ENCODE data around the gene FARP2.
"Not testable (repeated sequence)": the region's sequence is repeated elsewhere in the genome, so short reads cannot be mapped to it uniquely, and the experiment has no call there.

The FARP2 gene

DNA sequence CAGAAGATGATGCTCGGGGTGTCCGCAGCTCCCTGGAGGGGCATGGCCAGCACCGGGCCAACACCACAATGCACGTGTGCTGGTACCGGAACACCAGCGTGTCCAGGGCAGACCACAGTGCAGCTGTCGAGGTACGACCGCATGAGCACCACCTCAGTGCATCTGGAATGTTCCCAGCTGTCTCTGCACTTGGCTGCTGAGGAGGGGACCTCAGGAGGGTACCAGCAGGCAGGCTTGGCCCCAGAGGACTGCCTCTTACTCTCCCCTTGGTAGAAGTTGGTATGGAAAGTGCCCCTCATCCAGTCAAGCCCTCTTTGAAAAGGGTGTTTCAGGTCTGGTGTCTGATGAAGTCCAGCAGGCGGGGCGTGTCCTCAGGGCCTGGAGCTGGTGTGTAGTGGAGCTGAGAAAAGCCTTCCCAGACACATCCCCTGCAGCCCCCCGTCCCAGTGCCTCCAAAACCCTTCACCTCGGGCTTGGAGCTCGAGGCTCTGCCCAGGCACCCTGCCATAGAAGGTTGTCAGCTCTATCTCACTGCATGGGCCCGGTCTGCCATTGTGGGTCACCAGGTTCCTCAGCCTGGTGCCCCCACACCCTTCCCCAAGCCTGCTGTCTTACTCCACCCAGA lies 135.6 kb downstream of the FARP2 start:
- no peak for DNase-seq

DNA sequence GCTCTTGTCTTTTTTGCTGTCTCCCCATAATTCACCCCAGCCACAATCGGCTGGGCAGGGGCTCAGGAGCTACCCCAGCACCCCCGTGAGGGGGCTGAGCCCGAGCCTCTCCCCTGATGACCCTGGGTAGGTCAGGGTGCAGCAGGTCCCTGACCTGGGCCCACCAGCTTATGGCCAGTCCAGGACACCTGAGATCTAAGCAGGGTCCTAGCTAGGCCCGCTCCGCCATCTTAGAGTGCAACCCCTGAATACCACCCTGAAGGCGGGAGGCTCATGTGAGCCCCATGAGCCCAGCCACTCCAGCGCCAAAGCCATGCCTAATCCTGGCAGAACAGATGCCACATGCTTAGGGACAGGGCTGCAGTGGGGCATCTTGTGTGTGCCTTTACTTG lies 136.1 kb downstream of the FARP2 start:
- no peak for DNase-seq

DNA sequence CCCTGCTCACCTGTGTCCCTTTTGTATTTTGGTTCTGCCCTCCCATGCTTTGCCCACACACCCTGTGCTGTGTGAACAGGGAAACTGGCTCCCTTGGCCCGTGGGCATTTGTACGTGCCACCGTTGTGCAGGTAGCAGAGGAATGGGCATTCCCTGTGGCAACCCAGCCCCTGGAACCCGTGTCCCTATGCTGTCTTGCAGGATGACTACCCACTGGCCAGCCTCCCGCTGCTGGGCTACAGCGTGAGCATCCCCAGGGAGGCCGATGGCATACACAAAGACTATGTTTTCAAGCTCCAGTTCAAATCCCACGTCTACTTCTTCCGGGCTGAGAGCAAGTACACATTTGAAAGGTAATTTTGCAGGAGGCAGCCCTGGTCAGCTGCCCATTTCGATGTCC lies 137.0 kb downstream of the FARP2 start:
- DNase-seq = no peak

DNA sequence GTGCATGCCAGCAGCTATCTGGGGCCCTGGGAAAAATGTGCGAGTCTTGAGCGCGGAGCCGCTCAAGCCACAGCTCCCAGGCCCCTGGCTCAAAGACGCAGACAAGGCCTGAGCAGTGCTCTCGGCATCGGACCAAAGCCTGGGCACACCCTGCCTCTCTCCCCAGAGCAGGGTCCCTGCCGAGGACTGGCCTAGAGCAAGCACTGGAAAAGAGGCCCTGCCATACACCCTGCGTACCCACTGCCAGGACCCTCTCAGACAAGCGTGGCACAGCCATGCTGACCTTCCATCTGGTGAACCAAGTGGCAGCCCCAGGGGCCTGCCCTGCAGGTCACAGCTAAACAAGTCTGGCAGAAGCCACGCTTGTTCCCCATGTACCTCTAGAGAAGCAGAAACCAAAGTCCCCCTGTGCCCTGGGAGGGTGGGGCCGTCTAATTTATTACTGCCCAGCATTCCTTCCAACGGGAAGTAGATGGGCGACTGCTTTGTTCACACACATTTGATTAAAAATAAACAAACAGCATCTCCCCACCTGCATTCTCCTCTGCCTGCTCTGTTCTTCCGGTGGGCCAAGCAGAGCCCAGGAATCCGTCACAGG lies 138.3 kb downstream of the FARP2 start:
- no peak for DNase-seq

DNA sequence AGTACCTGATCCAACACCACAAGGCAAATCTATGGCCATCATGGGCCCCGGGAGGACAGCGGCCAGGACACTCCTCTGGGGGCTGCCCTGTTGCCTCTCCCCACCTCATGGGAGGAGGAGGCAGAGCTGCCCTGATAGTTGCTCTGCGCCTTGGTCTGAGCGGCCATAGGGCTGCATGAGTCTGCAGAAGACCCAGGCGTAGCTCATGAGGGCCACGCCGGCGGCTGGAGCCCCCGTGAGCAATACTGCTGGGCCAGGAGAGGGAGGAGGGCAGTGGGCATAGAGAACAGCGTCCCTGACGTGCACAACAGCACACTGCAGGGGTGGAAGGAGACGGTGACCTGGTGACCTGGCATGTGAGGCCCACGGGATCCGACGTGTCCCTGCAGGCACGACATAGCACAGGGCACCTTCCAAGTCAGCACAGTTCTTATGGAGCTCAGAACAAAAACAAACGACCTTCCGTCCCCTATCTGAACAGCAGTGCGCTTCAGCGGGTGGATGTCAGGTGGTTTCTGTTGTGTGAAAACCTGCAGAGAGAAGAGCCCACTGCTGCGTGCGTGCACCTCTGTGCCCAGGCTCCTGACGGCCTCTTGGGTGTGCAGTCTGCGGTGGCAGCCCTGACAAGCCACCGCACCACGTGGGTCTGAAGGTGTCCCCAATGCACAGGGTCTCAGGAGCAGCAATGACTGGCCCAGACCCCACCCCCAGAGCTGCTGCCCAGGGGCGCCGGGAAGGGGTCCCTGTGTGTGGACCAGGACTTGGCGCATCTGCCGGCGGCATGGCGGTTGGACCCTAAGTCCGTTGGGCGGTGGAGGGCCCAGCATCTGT lies 139.3 kb downstream of the FARP2 start:
- no peak for DNase-seq

DNA sequence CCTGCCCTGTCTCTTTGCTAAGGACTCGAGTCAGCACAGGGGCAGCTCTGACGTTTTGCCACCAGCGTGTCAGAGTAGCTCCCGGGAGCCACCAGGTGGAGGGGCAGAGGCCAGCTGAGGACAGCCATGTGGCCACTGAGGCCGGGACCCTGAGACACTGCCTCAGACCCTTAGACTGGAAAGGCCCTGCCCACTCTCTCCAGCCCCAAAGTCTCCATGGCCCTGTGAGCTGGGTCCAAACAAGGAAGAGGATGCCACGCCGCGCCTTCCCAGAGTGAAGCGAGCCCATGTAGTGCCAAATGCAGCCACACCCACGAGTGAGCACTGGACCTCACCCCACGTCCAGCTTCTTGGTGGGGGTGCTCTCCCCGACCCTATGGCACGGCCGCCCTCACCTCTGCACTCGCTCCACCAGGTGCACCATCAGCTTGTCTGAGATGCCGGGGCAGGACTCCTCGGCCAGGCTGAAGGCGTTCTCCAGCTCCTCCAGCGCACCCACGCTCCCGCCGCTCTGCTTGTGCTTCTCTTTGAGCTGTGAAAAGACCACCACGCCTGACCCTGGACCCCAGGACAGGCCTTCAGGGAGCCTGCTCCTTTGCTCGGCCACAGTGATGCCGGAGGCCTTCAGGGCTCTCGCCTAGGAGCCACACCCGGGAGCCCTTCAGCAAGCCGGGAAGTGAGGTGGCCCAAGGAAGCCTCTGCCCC lies 140.1 kb downstream of the FARP2 start:
- no peak for DNase-seq

DNA sequence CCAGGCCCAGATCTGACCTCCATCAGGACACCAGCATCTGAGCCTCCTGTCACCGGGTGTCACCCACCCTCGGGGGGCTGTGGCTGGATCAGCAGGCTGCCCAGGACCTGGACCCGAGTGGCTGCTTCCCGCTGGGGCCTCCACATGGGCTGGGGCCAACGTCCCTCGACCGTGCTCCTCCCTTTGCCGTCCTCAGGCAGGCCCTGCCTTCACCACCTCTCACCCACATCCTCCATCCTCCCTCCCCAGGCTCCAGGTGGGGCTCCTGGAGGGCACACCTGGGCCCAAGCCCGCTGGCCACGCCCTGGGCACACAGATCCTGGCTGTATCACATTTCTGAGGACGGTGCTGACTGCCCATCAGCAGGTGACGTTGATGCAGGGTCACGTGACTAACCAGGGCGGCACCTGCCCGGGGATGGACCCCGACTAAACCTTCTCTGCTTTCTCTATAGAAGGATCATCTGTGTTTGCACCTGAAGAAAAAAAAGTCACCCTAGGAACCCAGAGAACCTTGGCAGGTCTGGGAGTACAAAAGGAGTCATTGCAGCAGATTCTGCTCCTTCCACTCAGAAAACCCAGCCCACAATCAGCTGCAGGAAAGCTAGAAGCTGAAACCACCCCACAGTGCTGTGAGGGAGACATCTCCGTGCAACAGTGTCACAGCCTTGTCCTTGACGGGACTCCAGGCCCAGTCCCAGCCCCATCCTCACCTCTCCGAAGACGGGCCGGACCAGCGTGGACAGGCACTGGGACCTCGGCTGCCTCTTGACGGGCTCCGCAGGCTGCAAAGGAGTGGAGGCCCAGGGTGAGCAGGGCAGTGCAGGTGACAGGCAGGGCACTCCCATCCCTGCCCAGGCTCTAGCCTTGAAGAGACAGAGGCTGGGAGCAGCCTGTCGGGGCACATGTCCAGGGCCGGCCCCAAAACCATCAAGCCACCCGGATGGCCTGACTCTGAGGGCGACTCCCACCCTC lies 141.1 kb downstream of the FARP2 start:
- no peak for DNase-seq

DNA sequence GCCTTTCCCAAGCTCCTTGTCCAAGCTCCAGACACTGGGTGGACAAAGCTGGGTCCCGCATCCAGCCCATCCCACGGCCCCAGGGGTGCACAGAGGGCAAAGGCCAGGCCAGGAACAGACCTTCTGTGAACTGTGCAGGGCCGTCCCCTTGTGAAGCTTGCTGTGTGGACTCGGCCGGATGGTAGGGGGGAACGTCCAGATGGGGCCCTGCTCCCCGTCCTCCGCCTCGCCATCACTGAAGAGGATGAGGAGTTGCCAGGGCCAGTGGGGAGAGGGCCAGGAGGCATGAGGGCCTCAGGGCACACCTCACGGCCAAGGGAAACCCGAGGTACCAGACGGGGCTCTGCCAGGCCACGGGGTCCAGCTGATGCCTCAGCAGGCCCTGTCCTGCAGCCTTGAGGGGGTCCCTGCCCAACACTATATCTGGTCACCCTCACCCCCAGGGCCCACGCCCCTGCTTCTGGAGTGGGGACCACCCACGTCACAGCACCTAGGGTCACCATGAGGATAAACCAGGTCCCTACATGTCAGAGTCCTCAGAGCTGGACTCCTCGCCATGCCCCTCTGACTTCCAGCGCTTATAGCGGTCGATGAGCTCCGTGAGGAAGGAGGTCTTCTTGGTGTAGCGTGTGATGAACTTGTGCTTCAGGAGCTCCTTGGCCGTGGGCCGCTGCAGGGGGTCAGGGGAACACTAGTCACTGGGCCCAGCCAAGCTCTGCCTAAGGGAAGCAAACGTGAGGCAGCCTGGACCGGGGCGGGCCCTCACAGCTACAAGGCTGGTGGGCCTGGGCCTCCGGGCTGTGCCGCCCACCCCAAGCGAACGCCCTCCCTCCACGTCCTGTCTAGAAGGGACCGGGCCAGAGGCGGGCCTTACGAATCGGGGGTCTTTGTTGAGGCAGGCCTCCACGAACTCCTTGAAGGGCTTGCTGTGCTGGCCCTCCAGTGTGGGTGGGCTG lies 142.3 kb downstream of the FARP2 start:
- DNase-seq = no peak

DNA sequence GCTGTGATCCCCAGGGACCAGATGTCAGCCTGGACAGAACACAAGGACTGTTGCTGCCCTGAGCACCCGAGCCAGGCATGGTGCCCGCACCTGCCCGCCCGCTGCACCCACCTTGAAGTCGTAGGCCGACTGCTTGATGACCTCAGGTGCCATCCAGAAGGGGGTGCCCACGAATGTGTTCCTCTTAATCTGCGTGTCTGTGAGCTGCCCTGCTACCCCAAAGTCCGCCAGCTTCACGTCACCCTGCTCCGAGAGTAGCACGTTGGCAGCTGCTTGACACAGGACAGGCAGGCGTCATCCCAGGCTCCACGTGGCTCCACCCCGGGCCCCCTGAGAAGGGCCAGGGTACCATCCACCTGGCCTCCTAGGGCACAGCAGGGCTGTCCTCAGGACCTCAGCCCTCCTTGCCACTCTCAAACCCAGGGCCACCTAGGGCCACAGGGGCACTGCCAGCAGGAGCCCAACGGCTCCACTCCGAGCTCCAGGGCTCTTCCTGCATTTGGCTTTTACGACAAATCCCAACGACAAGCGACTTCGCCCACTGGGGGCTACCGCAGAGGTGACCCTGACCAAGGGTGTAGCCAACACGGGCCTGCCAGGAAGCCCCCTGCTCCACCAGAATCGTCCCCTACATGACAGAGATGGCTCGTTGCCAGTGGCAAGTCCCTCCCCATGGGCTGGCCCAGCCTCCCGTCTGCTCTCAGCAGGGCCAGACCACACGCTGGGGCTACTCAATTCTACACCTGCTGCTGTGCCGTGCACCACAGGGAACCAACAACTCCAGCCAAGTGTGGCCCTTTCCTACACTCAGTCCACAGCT lies 143.3 kb downstream of the FARP2 start:
- DNase-seq = no peak

DNA sequence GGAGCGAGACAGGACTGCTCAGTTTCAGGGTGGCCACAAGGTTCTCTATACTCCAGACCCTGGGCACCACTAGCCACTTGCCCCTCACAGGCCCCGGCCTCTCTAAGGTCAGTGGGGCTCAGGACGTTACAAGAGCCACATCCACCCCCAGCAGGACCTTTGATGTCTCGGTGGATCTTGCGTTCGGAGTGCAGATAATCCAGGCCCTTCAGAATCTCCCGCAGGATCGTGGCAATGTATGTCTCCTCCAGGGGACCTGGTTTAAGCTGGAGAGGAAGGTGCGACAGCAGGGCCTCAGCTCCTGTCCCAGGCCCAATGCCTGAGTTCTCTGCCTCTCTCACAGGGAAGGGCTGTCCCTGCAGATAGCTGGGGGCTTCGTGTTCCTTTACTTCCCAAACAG lies 143.9 kb downstream of the FARP2 start:
- no peak for DNase-seq

DNA sequence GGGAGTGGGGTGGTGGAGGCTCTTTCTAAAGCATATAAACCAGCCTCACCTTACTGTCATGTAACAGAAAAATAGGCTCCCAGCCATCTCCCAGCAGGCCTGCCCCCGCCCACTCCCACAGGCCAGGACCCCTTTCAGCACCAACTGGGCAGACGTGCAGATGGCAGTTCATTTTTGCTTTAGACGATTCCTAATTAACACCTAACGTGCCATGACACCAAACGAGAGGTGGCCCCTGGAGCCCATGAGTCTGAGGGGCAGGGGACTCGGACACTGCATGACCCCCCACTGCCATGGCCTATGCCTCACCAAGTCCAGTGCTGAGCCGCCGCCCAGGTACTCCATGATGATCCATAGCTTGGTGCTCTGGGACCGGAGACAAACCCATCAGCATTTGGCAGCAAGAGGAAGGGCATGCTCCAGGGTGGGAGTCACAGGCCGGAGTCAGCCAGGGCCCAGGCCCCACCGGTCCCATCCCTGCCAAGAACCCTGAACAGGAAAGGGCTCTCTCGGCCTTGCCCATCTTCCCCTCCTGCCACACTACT lies 144.4 kb downstream of the FARP2 start:
- DNase-seq = no peak

DNA sequence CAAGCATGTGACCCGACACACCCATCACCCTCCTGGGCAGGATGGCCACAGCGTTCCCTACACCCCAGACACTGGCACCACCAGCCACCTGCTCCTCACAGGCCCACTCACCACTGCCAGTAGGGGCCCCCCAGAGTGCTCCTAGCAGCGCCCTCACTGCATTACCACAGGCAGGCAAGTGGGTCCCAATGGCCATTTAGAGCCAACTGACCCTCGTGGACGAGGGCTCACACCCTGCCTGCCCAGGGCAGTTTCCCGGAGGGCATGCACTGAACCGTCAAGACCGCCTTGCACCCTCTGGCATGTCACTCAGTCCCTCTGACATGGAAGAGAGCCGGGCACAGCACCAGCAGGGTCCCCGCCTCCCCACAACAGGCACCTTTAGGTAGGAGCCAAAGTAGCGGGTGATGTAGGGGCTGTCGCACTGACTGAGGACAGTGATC lies 145.0 kb downstream of the FARP2 start:
- no peak for DNase-seq

DNA sequence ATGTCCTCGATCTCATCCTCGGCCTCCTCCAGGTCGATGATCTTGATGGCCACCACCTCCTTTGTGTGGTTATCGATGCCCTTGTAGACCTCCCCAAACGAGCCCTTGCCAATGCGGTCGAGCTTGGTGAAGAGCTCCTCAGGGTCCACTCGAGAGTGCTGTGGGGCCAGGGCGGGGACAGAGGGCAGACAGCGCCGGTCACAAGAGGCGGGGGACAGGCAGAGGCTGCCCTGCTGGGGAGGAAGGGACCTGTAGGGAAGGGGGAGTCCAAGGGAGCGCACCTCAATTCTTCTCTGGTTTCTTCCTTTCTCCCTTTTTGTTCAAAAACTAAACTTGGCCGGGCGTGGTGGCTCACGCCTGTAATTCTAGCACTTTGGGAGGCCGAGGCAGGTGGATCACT lies 145.5 kb downstream of the FARP2 start:
- no peak for DNase-seq

DNA sequence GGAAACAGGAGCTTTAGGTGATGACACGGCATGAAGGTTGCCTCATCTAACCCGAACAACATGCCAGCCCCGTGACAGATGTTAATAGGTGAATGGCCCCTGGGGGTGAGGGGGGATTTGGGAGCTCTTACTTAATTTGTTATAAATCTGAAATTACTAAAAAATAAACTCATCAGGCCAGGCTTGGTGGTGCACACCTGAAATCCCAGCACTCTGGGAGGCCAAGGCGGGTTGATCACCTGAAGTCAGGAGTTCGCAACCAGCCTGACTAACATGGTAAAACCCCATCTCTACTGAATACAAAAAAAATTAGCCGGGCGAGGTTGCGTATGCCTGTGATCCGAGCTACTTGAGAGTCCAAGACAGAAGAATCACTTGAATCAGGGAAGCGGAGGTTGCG lies 146.2 kb downstream of the FARP2 start:
- DNase-seq = no peak

DNA sequence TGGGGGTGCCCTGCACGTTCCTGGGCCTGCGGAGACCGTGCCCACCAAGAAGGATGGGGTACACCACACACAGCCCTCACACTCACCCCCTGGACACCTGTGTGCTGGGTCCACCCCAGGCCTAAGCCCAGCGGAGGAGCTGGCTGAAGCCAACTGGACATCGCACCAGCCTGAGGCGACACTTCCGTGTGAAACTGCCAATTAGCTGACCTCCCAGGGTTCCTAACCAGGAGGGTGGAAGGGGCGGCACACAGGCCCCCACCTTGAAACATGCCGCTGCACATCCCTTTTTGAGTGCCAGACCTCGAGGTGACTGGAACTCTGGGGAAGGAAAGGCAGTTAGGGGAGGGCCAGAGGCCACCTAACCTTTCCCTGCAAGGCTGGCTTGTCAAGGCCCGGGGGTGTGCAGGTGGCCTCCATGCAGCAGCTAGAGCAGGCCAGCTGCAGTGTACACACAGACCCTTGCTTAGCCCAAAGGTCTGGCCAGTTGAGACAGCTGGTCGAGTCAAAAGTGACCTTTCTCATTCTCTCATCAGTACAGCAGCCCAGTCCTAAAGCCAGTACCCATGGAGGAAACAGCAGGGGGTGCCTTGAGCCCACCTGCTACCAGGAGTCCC lies 147.8 kb downstream of the FARP2 start:
- DNase-seq = no peak

DNA sequence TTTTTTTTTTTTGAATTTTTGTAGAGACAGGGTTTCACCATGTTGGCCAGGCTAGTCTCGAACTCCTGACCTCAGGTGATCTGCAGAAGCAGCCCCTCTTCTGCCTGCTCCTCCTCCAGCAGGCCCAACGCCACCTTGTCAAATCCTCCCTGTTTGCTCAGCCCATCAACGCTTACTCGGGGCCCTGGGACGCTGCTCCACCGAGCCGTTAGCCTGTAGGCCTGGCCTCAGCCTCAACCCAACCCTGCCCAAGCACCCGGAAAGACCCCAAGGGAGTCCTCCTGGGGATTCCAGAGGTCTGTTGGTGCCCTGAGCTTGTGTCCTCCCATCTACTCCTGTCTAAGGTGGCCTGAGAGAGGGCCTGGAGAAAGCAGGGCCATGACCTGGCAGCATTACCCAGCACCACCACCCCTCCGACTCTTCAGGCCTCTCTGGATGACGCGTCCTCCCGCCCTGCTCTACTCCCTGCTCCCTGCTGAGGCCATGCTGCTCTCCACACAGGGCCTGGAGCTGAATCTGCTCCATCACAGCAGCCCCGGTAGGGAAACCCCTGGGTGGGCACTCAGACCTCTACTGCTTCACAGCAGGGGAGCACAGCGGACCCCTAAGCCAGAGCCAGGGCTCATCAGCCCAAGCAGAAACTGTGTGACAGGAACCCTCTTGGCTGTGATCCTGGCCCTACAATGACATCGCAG lies 149.1 kb downstream of the FARP2 start:
- no peak for DNase-seq

DNA sequence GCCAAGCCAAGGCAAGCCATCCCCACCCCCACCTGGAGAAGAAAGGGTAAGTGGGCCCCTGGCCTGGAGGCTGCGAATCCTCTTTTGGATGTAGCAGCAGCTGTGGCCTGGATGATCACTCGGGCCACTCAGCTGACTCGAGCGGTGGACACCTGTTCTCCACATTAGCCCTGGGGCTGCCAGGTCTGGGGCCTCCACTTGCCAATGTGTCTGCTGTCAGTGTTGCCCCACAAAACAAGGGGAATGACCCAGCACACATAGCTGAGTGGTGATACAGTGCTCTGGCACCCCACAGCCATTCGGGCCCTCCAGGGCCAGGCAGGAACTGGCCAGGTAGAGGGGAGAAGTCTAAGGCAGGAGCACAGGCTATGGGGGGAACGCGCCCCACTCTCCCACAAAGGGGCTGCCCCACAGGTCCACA lies 149.7 kb downstream of the FARP2 start:
- DNase-seq = no peak

DNA sequence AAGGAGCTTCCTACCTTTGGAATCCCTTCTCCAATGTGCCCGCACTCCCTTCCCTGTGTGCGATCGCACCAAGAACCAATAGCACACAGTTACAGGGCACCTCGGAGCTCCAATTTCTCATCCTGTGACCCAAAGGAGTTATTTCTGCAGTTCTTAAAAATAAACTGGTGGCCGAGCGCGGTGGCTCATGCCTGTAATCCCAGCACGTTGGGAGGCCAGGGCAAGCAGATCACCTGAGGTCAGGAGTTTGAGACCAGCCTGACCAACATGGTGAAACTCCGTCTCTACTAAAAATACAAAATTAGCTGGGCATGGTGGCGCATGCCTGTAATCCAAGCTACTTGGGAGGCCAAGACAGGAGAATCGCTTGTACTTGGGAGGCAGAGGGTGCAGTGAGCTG lies 150.2 kb downstream of the FARP2 start:
- not testable (repeated sequence) for DNase-seq

All from stimulated activated CD4-positive, alpha-beta T cell treated with anti-CD3 and anti-CD28 coated beads, Interleukin-2, amount 100 ng/mL, for 24 hours (primary cell).